PC-3 (cell line): ENCODE data around the gene UFSP1. TPM values are rescaled to one million over a fixed set of nuclear protein-coding genes. Genes with fewer than 3 reads are reported as not detected.

Source experiments
- ATAC-seq: fragments of 200-7000 bp; cut with Tn5 transposase; 2 replicates; pipeline ENCODE4 v1.9.1; 2020; ENCODE audit warnings: mild to moderate bottlenecking, moderate library complexity
- BruUV-seq: library from RNA; stranded (reverse); fragments of 400-500 nt; replicated peaks from 2 replicates; lab custom pipeline; 2021; lab: Mats Ljungman, UMichigan
- CTCF ChIA-PET: fragments of 300-600 bp; sonication (Branson Sonifier 250); formaldehyde crosslinking; loops from one replicate; lab custom pipeline; 2022; ENCODE audit warnings: antibody characterized with exemption; lab: Charles Lee
- POLR2A ChIA-PET: fragments of 300-600 bp; sonication (Branson Sonifier 250); formaldehyde crosslinking; loops from one replicate; lab custom pipeline; 2022; ENCODE audit warnings: antibody characterized with exemption; ENCODE audit not compliant: unreplicated experiment; lab: Charles Lee
- DNase-seq: peaks from one replicate; pipeline ENCODE4 v3.0.0-alpha.2; 2015
- H2AFZ ChIP-seq: fragments of 300-600 bp; sonication (generic); 2 replicates; pipeline ENCODE4 v1.6.0; 2016; ENCODE audit warnings: antibody characterized with exemption, low read length
- H3F3A ChIP-seq: fragments of 300-600 bp; sonication (generic); one replicate; pipeline ENCODE4 v1.6.0; 2017; ENCODE audit warnings: antibody characterized with exemption, low read length, control low read depth, mild to moderate bottlenecking; ENCODE audit not compliant: unreplicated experiment
- H3K27ac ChIP-seq: fragments of 300-600 bp; sonication (generic); 2 replicates; pipeline ENCODE4 v1.5.1; 2016; ENCODE audit warnings: mild to moderate bottlenecking, low read length
- H3K27me3 ChIP-seq: fragments of 300-600 bp; sonication (generic); 2 replicates; pipeline ENCODE4 v1.6.1; 2016; ENCODE audit warnings: low read length, mixed read lengths
- H3K36me3 ChIP-seq: fragments of 300-600 bp; sonication (generic); 2 replicates; pipeline ENCODE4 v1.6.1; 2016; ENCODE audit warnings: low read depth, mixed run types, low read length, mixed read lengths
- H3K4me1 ChIP-seq: fragments of 300-600 bp; sonication (generic); 2 replicates; pipeline ENCODE4 v1.5.1; 2016; ENCODE audit warnings: low read length; ENCODE audit not compliant: insufficient read depth
- H3K4me2 ChIP-seq: fragments of 300-600 bp; sonication (generic); 2 replicates; pipeline ENCODE4 v1.6.0; 2016; ENCODE audit warnings: low read length
- H3K4me3 ChIP-seq: fragments of 300-600 bp; sonication (generic); 2 replicates; pipeline ENCODE4 v1.5.1; 2016; ENCODE audit warnings: mild to moderate bottlenecking, low read length, mixed read lengths
- H3K79me2 ChIP-seq: fragments of 300-600 bp; sonication (generic); 2 replicates; pipeline ENCODE4 v1.6.1; 2017; ENCODE audit warnings: low read length, mixed read lengths
- H3K9ac ChIP-seq: fragments of 300-600 bp; sonication (generic); 2 replicates; pipeline ENCODE4 v1.6.0; 2016; ENCODE audit warnings: mild to moderate bottlenecking, low read length
- H3K9me2 ChIP-seq: fragments of 300-600 bp; sonication (generic); replicated peaks from 2 replicates; pipeline ENCODE4 v1.6.1; 2016; ENCODE audit warnings: mixed run types, low read length, mixed read lengths
- H3K9me3 ChIP-seq: fragments of 300-600 bp; sonication (generic); 2 replicates; pipeline ENCODE4 v1.6.1; 2016; ENCODE audit warnings: low read length, mixed read lengths
- H4K20me1 ChIP-seq: fragments of 300-600 bp; sonication (generic); 2 replicates; pipeline ENCODE4 v1.6.1; 2016; ENCODE audit warnings: low read length, mixed read lengths
- EZH2 ChIP-seq: fragments of 300-600 bp; sonication (generic); IDR thresholded peaks from one replicate; pipeline ENCODE4 v1.6.1; 2017; ENCODE audit warnings: antibody characterized with exemption, mild to moderate bottlenecking, low read length; ENCODE audit not compliant: unreplicated experiment
- EZH2phosphoT487 ChIP-seq: fragments of 300-600 bp; sonication (generic); IDR thresholded peaks from 2 replicates; pipeline ENCODE4 v1.6.1; 2018; ENCODE audit warnings: mild to moderate bottlenecking, antibody characterized with exemption, low read length, borderline replicate concordance
- intact Hi-C: fragments of 100-400 bp; cut with micrococcal nuclease; formaldehyde crosslinking; loops from 2 replicates; pipeline ENCODE4 v1.9.0; 2023
- total RNA-seq: library from RNA; depleted of rRNA; stranded (reverse); fragments of >200 nt; gene quantifications from 2 replicates; pipeline ENCODE4 v1.2.3, GENCODE V29; 2014
- TF ChIP-seq, protein P1 (sequence below): fragments of 300-600 bp; sonication (generic); conservative IDR thresholded peaks from 2 replicates; pipeline ENCODE4 v1.5.1; 2017; ENCODE audit warnings: antibody characterized with exemption, low read depth, mild to moderate bottlenecking, low read length

UFSP1 gene
- total RNA-seq, 1 experiment from 2014 or later: 10.5 TPM

DNA sequence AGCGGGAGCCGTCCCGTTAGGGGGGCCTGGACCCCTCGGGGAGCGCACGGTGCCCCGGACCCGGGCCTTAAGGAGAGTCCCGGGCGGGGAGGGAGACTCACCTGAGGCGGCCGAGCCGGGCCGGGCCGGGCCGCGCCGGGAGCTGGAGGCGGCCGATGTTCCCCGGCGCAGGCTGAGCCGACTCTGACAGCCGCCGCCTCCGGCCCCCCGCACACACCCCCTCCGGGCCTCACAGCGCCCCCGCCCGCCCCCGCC, 6.1 kb upstream of the UFSP1 start, which contains the start of gene ACHE:
Gene ACHE (minus strand): TSS at position 188 of the 255 bp plus-strand sequence. CDS start 1,656 bp downstream, outside the sequence.
- no peaks in the 10 kb centered on the region for H3K9me2 ChIP-seq
- H3K27me3 ChIP-seq: peaks cover 17% of the 10 kb centered on the region
- POLR2A ChIA-PET: interaction anchor here (0.7 kb wide), 1 partner anchor 74 kb away, joined by 3 read pairs; the partner anchor contains the start of gene MUC12
- H3F3A ChIP-seq: no peaks in the 10 kb centered on the region
- H3K79me2 ChIP-seq: no peaks in the 10 kb centered on the region
- peak within 1 kb of the TSS; percentile 64; the same call in 1 of the 2 replicates for H2AFZ ChIP-seq
- peak within 1 kb of the TSS; percentile 12; the same call in 1 of the 2 replicates for H3K9ac ChIP-seq
- peak; percentile 12 for ATAC-seq
- peak within 1 kb of the TSS; percentile 63 for H3K4me3 ChIP-seq
- peak within 1 kb of the TSS; percentile 86 for H3K4me2 ChIP-seq
- no peaks in the 10 kb centered on the region for H3K9me3 ChIP-seq
- H3K27ac ChIP-seq: no peak within 1 kb of the TSS
- H4K20me1 ChIP-seq: no peaks in the 10 kb centered on the region
- DNase-seq: no peak
- H3K4me1 ChIP-seq: peaks cover 16% of the 10 kb centered on the region
- no TSS peak for BruUV-seq
- CTCF ChIA-PET: interaction anchor here (0.6 kb wide), 1 partner anchor 68 kb away, joined by 4 read pairs; no protein-coding TSS in a partner anchor
- intact Hi-C loops: loop anchor here (5.0 to 10.0 kb wide), 2 partner anchors 72 to 239 kb away; partner anchors contain the start of gene MUC12
- H3K36me3 ChIP-seq: no peaks in the 10 kb centered on the region
- TF ChIP-seq EZH2 (no peak), EZH2phosphoT487 (no peak)
- TF ChIP-seq, protein P1, sequence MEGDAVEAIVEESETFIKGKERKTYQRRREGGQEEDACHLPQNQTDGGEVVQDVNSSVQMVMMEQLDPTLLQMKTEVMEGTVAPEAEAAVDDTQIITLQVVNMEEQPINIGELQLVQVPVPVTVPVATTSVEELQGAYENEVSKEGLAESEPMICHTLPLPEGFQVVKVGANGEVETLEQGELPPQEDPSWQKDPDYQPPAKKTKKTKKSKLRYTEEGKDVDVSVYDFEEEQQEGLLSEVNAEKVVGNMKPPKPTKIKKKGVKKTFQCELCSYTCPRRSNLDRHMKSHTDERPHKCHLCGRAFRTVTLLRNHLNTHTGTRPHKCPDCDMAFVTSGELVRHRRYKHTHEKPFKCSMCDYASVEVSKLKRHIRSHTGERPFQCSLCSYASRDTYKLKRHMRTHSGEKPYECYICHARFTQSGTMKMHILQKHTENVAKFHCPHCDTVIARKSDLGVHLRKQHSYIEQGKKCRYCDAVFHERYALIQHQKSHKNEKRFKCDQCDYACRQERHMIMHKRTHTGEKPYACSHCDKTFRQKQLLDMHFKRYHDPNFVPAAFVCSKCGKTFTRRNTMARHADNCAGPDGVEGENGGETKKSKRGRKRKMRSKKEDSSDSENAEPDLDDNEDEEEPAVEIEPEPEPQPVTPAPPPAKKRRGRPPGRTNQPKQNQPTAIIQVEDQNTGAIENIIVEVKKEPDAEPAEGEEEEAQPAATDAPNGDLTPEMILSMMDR: no peak

DNA sequence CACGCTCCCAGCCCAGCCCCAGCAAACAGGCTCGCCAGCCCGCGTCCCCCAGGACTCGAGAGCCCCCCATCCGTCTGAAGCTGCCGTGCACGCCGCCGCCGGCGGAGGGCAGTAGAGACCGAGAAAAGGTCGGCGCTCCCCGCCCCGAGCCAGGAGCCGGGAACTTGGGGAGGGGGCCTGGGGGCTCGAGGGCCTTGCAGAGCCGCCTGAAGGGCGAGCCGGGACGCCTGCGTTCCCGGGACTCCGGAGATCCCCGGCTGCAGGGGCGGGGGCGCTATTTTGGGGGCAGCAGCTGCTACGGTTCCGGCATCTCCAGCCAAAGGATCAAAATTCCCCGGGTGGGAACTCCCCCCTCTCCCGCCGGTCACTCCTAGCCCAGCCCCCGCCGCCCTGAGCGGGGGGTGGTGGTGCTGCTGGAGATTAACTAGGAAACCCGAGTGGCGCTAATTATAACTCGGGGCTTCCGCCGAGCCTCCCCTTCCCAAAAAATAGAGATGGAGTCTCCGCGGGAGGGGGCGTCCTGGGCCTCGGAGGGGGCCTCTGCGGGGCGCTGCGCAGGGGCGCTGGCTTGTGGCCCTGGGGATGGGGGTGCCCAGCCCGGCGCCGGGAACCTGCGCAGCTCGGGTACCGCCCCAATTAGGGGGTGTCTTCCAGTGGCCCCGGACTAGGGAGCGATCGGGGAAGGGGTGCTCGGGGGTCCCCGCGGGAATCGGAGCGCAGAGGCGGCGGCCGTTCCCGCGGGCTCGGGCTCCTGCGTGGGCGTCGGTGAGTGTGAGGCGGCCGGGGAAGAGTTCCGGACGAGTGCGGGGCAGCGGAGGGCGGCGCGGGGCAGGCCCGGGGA, 5.6 kb upstream of the UFSP1 start:
- H4K20me1 ChIP-seq: no peaks in the 10 kb centered on the region
- no peaks in the 10 kb centered on the region for H3K36me3 ChIP-seq
- ChIA-PET CTCF (no interaction called here), POLR2A (interaction anchor here (0.7 kb wide), 1 partner anchor 74 kb away, joined by 3 read pairs; the partner anchor contains the start of gene MUC12)
- peaks cover 17% of the 10 kb centered on the region for H3K27me3 ChIP-seq
- no peaks in the 10 kb centered on the region for H3K9me3 ChIP-seq
- peak; percentile 2; the same call in 1 of the 2 replicates for ATAC-seq
- H3K9me2 ChIP-seq: no peaks in the 10 kb centered on the region
- H3K27ac ChIP-seq: no peak overlapping the region
- peaks cover 22% of the 10 kb centered on the region for H3K4me1 ChIP-seq
- peak overlapping the region; percentile 12; the same call in 1 of the 2 replicates for H3K9ac ChIP-seq
- H3F3A ChIP-seq: no peaks in the 10 kb centered on the region
- H2AFZ ChIP-seq: peak overlapping the region; percentile 64; the same call in 1 of the 2 replicates
- intact Hi-C loops: loop anchor here (5.0 to 10.0 kb wide), 2 partner anchors 72 to 240 kb away; partner anchors contain the start of gene MUC12
- H3K4me2 ChIP-seq: peak overlapping the region; percentile 86
- no peaks in the 10 kb centered on the region for H3K79me2 ChIP-seq
- DNase-seq: peak; percentile 38
- H3K4me3 ChIP-seq: peak overlapping the region; percentile 63
- no TSS peak for BruUV-seq
- TF ChIP-seq EZH2phosphoT487 (peak; percentile 73; the same call in 1 of the 2 replicates), EZH2 (peak; percentile 81)
- TF ChIP-seq, protein P1: peak; percentile 80
